Thyroid gland (tissue), 4 donors: ENCODE data around the gene TMEM219. TPM values are rescaled to one million over a fixed set of nuclear protein-coding genes. Genes with fewer than 3 reads are reported as not detected.

Experiments
- DNase-seq, 2 donors: peaks; one replicate each; pipeline ENCODE4 v3.0.0-alpha.2; 2019
- H3K27ac ChIP-seq, 3 donors: fragments of 200-600 bp; sonication (generic); 1 replicate in 2 of 3; 2 replicates in 1 of 3; pipeline ENCODE4 v1.5.1; 2016 to 2019; ENCODE audit warnings: mild to moderate bottlenecking in 1 of 3, moderate library complexity in 1 of 3
- H3K27me3 ChIP-seq: fragments of 200-600 bp; sonication (generic); one replicate; pipeline ENCODE4 v1.5.1; 2019
- H3K36me3 ChIP-seq, 2 donors: fragments of 200-600 bp; sonication (generic); one replicate each; pipeline ENCODE4 v1.5.1; 2016 to 2019
- H3K4me1 ChIP-seq, 2 donors: fragments of 200-600 bp; sonication (generic); one replicate each; pipeline ENCODE4 v1.5.1; 2017 to 2019
- H3K4me3 ChIP-seq, 3 donors: fragments of 200-600 bp; sonication (generic); replicated peaks in 1 of 3; 1 replicate in 2 of 3; 2 replicates in 1 of 3; pipeline ENCODE4 v1.5.1; 2016; ENCODE audit warnings: mild to moderate bottlenecking in 1 of 3
- H3K9me3 ChIP-seq: fragments of 200-600 bp; sonication (generic); one replicate; pipeline ENCODE4 v1.5.1; 2017
- CTCF ChIP-seq, 6 experiments: fragments of 200-600 bp in 3 of 6; fragments of 450-650 bp in 3 of 6; sonication (generic) in 3 of 6; IDR thresholded peaks; one replicate each; pipeline ENCODE4 v1.5.1; 2016 to 2019; ENCODE audit warnings: antibody characterized with exemption in 6 of 6, mild to moderate bottlenecking in 2 of 6, inconsistent platforms in 1 of 6, moderate library complexity in 1 of 6
- POLR2A ChIP-seq, 2 donors: fragments of 450-650 bp; IDR thresholded peaks; one replicate each; pipeline ENCODE4 v1.6.1; 2017; ENCODE audit warnings: antibody characterized with exemption in 2 of 2, mild to moderate bottlenecking in 2 of 2, moderate library complexity in 1 of 2
- WGBS, 2 donors: methylation state at CpG; one replicate each; pipeline ENCODE4 v1.1.5; 2017; 5-methylcytosine and 5-hydroxymethylcytosine counted together
- intact Hi-C: fragments of 100-400 bp; cut with DNase I; formaldehyde crosslinking; loops from one replicate; pipeline ENCODE4 v1.15.1; 2023
- total RNA-seq, 4 donors: library from RNA; depleted of rRNA; stranded (reverse); fragments of >200 nt; gene quantifications; one replicate each; pipeline ENCODE4 v1.2.3, GENCODE V29; 2016

Gene TMEM219
- total RNA-seq, 4 donors from 2014 or later = 93.2 to 140 (median 135) TPM

GRCh38 chr16:29975811-29976511 lies 14.1 kb downstream of the TMEM219 start:
- peak overlapping the region in 1 of 3 donors; percentile 6 for H3K4me3 ChIP-seq
- 21 to 26% methylated on average over 6 of the region's 6 CpGs for WGBS, 2 donors
- intact Hi-C loops = loop anchor here (2.0 kb wide), 1 partner anchor 19 kb away; the partner anchor contains the start of gene HIRIP3
- H3K36me3 ChIP-seq = peaks cover 32 to 39% of the 10 kb centered on the region in 2 donors
- H3K27ac ChIP-seq = peak overlapping the region in 1 of 3 donors; percentile 14
- TF ChIP-seq POLR2A (IDR thresholded peaks at IDR 0.05) (no peak), CTCF (IDR thresholded peaks at IDR 0.05) (no peak)
- DNase-seq = peak; percentile 10 to 34
- peaks cover 15 to 33% of the 10 kb centered on the region in 2 donors for H3K4me1 ChIP-seq
- no peaks in the 10 kb centered on the region for H3K27me3 ChIP-seq
- no peaks in the 10 kb centered on the region for H3K9me3 ChIP-seq

- Histone ChIP-seq H3K4me3 (no peak overlapping the region), H3K27me3 (no peaks in the 10 kb centered on the region), H3K4me1 (peaks cover 15 to 33% of the 10 kb centered on the region in 2 donors), H3K27ac (peak overlapping the region in 2 of 3 donors; percentile 26 to 49), H3K36me3 (peaks cover 45% of the 10 kb centered on the region in 2 donors), H3K9me3 (no peaks in the 10 kb centered on the region)
- TF ChIP-seq POLR2A (IDR thresholded peaks at IDR 0.05) (no peak), CTCF (IDR thresholded peaks at IDR 0.05) (no peak)
- DNase-seq = no peak
- 65 to 79% methylated on average over 9 of the region's 9 CpGs for WGBS, 2 donors
- intact Hi-C loops = loop anchor here (2.0 kb wide), 1 partner anchor 18 kb away; the partner anchor contains the start of gene HIRIP3
These were observed 15.4 kb downstream of the TMEM219 start for GRCh38 chr16:29977063-29977825.

GRCh38 chr16:29978081-29978480 lies 16.2 kb downstream of the TMEM219 start:
- intact Hi-C loops = no loop called here
- WGBS, 2 donors = 93 to 94% methylated on average over 9 of the region's 9 CpGs
- Histone ChIP-seq H3K4me1 (peaks cover 15 to 33% of the 10 kb centered on the region in 2 donors), H3K27ac (no peak overlapping the region), H3K36me3 (peaks cover 52 to 54% of the 10 kb centered on the region in 2 donors), H3K27me3 (no peaks in the 10 kb centered on the region), H3K4me3 (no peak overlapping the region), H3K9me3 (no peaks in the 10 kb centered on the region)
- TF ChIP-seq POLR2A (IDR thresholded peaks at IDR 0.05) (no peak), CTCF (IDR thresholded peaks at IDR 0.05) (no peak)
- no peak for DNase-seq

DNA sequence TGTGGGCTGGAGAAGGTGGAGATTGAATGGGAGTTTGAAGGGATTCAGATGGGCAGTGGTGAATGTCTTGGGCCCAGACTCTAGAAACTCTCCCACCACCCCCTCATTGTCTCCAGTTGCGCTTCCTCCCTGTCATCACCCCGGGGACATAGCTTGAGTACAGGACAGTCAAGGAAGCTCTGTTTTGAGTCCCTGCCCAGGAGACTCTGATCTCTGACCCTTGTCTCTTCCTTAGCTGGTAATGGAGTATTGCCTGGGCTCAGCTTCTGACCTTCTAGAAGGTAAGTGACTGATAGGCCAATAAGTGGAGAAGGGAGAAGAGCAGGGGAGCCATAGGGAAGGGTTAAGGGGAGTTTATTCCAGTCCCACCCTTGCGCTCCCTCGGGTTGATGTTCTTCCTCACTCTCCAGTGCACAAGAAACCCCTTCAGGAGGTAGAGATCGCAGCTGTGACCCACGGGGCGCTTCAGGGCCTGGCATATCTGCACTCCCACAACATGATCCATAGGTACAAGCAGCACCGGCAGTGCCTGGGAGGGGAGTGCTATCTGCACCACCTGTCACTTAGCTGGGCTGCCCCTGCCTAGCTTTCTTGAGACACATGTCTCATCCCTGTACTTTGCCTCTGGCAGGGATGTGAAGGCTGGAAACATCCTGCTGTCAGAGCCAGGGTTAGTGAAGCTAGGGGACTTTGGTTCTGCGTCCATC lies 16.8 kb downstream of the TMEM219 start:
- Histone ChIP-seq H3K27me3 (no peaks in the 10 kb centered on the region), H3K4me3 (no peak overlapping the region), H3K27ac (no peak overlapping the region), H3K36me3 (peaks cover 59 to 60% of the 10 kb centered on the region in 2 donors), H3K9me3 (no peaks in the 10 kb centered on the region), H3K4me1 (peaks cover 15 to 33% of the 10 kb centered on the region in 2 donors)
- TF ChIP-seq CTCF (IDR thresholded peaks at IDR 0.05) (no peak), POLR2A (IDR thresholded peaks at IDR 0.05) (no peak)
- 85 to 96% methylated on average over 5 to 9 of the region's 9 CpGs for WGBS, 2 donors
- DNase-seq = no peak
- intact Hi-C loops = no loop called here
